Activated CD4-positive, alpha-beta T cell treated with anti-CD3 and anti-CD28 coated beads, Interleukin-2, amount 10 ng/mL, durations not matched to agents 24 days and 14 days (primary cell): ENCODE measurements around the gene STX5. TPM values are rescaled to one million over a fixed set of nuclear protein-coding genes. Genes with fewer than 3 reads are reported as not detected.
"Not testable (repeated sequence)": the region's sequence is repeated elsewhere in the genome, so short reads cannot be mapped to it uniquely, and the experiment has no call there.

ENCODE experiments used
- DNase-seq: peaks from one replicate; pipeline ENCODE4 v3.0.0; 2022
- H3K27ac Mint-ChIP-seq: one replicate; pipeline ENCODE4 v1.8.0; 2022; ENCODE audit warnings: mild to moderate bottlenecking, mixed read lengths
- H3K27me3 Mint-ChIP-seq: one replicate; pipeline ENCODE4 v1.8.0; 2022; ENCODE audit warnings: mixed read lengths
- H3K36me3 Mint-ChIP-seq: one replicate; pipeline ENCODE4 v1.8.0; 2022; ENCODE audit warnings: low read depth, mild to moderate bottlenecking, mixed read lengths
- H3K4me1 Mint-ChIP-seq: one replicate; pipeline ENCODE4 v1.8.0; 2021; ENCODE audit warnings: mixed read lengths
- H3K4me3 Mint-ChIP-seq: one replicate; pipeline ENCODE4 v1.8.0; 2022; ENCODE audit warnings: mild to moderate bottlenecking, moderate library complexity, mixed read lengths
- H3K9me3 Mint-ChIP-seq: one replicate; pipeline ENCODE4 v1.8.0; 2021; ENCODE audit warnings: mixed read lengths
- intact Hi-C: fragments of 100-400 bp; cut with micrococcal nuclease; formaldehyde crosslinking; loops from one replicate; pipeline ENCODE4 v1.15.1; 2023
- total RNA-seq: library from RNA; stranded (reverse); gene quantifications from 2 replicates; pipeline ENCODE4 v1.2.3, GENCODE V29; 2022

Gene STX5
- total RNA-seq, 1 donor from 2014 or later = 28.1 TPM

DNA sequence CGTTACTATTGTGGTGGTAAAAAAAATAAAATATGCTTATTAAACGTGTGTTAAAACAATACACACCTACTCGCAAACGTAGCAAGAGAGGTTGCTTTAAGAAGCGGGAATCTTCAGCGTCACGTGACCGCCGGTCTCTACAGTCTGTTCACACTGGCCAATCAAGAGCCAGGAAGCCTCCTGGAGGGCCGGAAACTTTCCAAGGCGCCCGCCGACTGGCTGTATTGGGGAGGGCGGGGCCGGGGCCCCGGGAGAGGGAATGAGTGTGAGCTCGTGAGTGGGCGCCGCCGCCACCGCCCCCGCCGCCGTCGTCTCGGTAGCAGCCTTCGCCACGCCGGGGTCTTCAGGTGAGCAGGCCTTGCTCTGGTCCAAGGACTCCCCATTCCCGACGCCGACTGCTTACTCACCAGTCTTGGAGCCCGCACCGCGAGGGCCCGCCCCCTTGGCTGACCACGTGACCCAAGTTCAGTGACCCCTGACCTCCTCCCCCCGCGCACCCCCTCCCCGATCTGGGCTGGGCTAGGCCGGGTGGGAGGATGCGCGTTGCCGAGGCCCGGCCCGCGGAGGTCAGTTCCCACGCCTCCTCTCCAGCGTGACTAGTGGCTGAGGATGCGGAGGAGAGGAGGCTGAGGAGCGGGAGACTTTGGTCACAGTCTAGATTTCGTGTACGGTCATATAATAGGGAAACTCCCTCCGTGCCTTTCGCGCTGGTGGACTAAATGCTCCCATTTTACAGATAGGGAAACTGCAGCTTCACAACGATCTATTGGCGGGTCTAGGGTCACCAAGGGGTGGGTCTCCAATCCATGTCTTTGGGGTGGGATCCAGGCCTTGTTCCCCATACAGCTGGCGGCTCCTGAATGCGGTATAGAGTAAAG, 60.5 kb downstream of the STX5 start, which contains the start of gene TAF6L:
TAF6L (plus strand) TSS at position 253 of the 878 bp plus-strand sequence. CDS start 4,388 bp downstream, outside the sequence.
- intact Hi-C loops = loop anchor here (1.0 to 10.0 kb wide), 10 partner anchors 10 to 177 kb away; partner anchors contain the start of genes BSCL2, GNG3, HNRNPUL2 and NXF1
- Mint-ChIP-seq H3K27me3 (no peaks in the 10 kb centered on the region), H3K4me1 (peaks cover 26% of the 10 kb centered on the region), H3K27ac (peak within 1 kb of the TSS; percentile 96), H3K36me3 (peaks cover 19% of the 10 kb centered on the region), H3K4me3 (peak within 1 kb of the TSS; percentile 93), H3K9me3 (no peaks in the 10 kb centered on the region)
- peak; percentile 98 for DNase-seq

DNA sequence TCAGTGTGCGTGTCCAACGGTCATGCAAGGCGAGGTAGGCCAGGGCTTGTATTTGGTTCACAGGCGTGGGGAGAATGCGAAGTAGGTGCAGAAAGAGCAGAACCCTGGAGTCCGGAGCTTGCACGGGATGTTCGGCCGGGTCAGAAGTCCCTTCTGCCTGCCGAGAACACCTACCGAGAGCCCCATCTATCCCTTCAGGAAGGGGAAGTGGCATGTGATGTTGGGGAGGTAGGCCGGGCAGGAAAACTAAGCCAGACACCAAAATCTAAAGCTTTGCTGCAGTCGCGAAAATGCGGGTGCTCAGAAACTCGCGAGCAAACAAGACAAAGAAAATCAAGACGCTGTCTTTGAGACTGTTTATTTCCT, 61.1 kb downstream of the STX5 start:
- Mint-ChIP-seq H3K27ac (peak overlapping the region; percentile 96), H3K36me3 (peaks cover 20% of the 10 kb centered on the region), H3K4me3 (peak overlapping the region; percentile 93), H3K27me3 (no peaks in the 10 kb centered on the region), H3K9me3 (no peaks in the 10 kb centered on the region), H3K4me1 (peaks cover 26% of the 10 kb centered on the region)
- peak; percentile 79 for DNase-seq
- intact Hi-C loops = loop anchor here (1.0 to 10.0 kb wide), 10 partner anchors 9 to 176 kb away; partner anchors contain the start of genes BSCL2, GNG3, HNRNPUL2 and NXF1

DNA sequence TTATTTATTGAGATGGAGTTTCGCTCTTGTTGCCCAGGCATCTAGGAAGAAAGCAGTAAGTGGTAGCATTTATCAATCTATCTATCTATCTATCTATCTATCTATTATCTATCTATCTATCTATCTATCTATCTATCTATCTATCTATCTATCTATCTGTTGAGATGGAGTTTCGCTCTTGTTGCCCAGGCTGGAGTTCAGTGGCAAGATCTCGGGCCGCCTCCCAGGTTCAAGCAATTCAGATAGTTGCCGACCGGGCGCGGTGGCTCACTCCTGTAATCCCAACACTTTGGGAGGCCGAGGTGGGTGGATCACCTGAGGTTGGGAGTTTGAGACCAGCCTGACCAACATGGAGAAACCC, 71.0 kb downstream of the STX5 start:
- DNase-seq, H3K9me3 Mint-ChIP-seq, H3K27me3 Mint-ChIP-seq: not testable (repeated sequence)
- peak overlapping the region; percentile 78 for H3K27ac Mint-ChIP-seq
- H3K4me3 Mint-ChIP-seq = peak overlapping the region; percentile 97
- intact Hi-C loops = loop anchor here (1.0 to 5.0 kb wide), 4 partner anchors 8 to 94 kb away; partner anchors contain the start of genes C11orf98, CSKMT, TAF6L and TMEM179B
- H3K4me1 Mint-ChIP-seq = peaks cover 13% of the 10 kb centered on the region
- H3K36me3 Mint-ChIP-seq = peaks cover 20% of the 10 kb centered on the region

DNA sequence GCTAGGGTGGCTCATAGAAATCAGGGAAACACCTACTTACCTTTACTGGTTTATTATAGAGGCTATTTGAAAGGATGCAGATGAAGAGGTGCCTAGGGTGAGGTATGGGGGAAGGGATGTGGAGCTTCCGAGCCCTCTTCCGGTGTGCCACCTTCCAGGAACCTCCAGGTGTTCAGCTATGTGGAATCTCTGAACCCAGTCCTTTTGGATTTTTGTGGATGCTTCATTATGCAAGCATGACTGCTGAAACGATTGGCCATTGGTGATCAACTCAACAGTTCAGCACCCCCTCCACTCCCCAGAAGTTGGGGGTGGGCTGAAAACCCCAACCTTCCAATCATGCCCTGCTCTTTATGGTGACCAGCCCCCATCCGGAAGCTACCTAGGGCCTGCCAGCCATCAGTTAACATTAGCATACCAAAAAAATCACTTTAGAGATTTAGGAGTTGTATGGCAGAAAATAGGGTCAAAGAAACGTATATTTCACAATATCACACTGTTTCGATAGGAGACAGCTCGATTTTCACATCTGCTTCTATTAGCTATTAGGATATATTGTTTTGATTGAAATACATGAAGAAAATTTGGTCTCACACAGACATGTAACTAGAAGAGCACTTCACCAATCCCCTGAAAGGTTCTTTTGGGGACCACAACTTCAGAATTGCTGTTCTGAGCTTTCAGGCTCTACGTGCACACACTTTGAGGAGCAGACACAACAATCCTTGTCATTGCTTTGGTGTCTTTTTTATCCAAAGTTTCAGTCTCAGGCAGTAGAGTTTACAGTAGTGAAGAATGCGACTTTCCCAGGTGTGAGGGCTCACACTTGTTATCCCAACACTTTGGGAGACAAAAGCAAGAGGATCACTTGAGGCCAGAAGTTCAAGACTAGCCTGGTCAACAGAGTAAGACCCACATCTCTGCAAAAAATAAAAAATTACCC, 73.7 kb downstream of the STX5 start:
- H3K27me3 Mint-ChIP-seq = no peaks in the 10 kb centered on the region
- H3K27ac Mint-ChIP-seq = no peak overlapping the region
- intact Hi-C loops = no loop called here
- H3K36me3 Mint-ChIP-seq = peaks cover 11% of the 10 kb centered on the region
- H3K4me3 Mint-ChIP-seq = no peak overlapping the region
- H3K9me3 Mint-ChIP-seq = no peaks in the 10 kb centered on the region
- no peak for DNase-seq
- peaks cover 23% of the 10 kb centered on the region for H3K4me1 Mint-ChIP-seq

Other genes with a start within 250 kb of the STX5 start
- 45.3 and 50.9 TPM in 2 replicates for gene TUT1, start 240.5 kb downstream of the STX5 start, total RNA-seq
- gene MTA2, start 230.2 kb downstream of the STX5 start, total RNA-seq = 219 and 220 TPM in 2 replicates
- 161 and 166 TPM in 2 replicates for gene EML3, start 219.3 kb downstream of the STX5 start, total RNA-seq
- gene ROM1, start 218.8 kb downstream of the STX5 start, total RNA-seq = 2.3 and 3.1 TPM in 2 replicates
- 80.3 and 91.4 TPM in 2 replicates for gene B3GAT3, start 210.1 kb downstream of the STX5 start, total RNA-seq
- 251 and 257 TPM in 2 replicates for gene GANAB, start 185.4 kb downstream of the STX5 start, total RNA-seq
- gene INTS5, start 178.7 kb downstream of the STX5 start, total RNA-seq = 36.5 and 36.6 TPM in 2 replicates
- gene C11orf98, start 166.8 kb downstream of the STX5 start, total RNA-seq = 143 and 147 TPM in 2 replicates
- gene CSKMT, start 166.7 kb downstream of the STX5 start, total RNA-seq = 59.5 and 60.9 TPM in 2 replicates
- gene UQCC3, start 160.4 kb downstream of the STX5 start, total RNA-seq = 8.6 and 9.4 TPM in 2 replicates
- 21.5 and 23.0 TPM in 2 replicates for gene LBHD1, start 159.8 kb downstream of the STX5 start, total RNA-seq
- 118 and 121 TPM in 2 replicates for gene UBXN1, start 153.0 kb downstream of the STX5 start, total RNA-seq
- gene LRRN4CL, start 142.5 kb downstream of the STX5 start, total RNA-seq = 0.16 and 0.17 TPM in 2 replicates
- 29.6 and 32.4 TPM in 2 replicates for gene BSCL2, start 124.6 kb downstream of the STX5 start, total RNA-seq
- gene GNG3, start 124.4 kb downstream of the STX5 start, total RNA-seq = 0.24 TPM in 1 of 2 replicates, not detected in the other
- 60.5 and 60.6 TPM in 2 replicates for gene HNRNPUL2, start 104.6 kb downstream of the STX5 start, total RNA-seq
- gene TTC9C, start 103.6 kb downstream of the STX5 start, total RNA-seq = 32.7 and 33.3 TPM in 2 replicates
- 7.5 and 11.1 TPM in 2 replicates for gene ZBTB3, start 77.9 kb downstream of the STX5 start, total RNA-seq
- 138 and 155 TPM in 2 replicates for gene POLR2G, start 70.5 kb downstream of the STX5 start, total RNA-seq
- 20.1 and 20.2 TPM in 2 replicates for gene TAF6L, start 60.7 kb downstream of the STX5 start, total RNA-seq
- 32.9 and 36.3 TPM in 2 replicates for gene TMEM179B, start 44.6 kb downstream of the STX5 start, total RNA-seq
- gene TMEM223, start 40.0 kb downstream of the STX5 start, total RNA-seq = 15.0 and 16.5 TPM in 2 replicates
- gene NXF1, start 26.6 kb downstream of the STX5 start, total RNA-seq = 133 and 147 TPM in 2 replicates
- gene TEX54, start 790 bp upstream of the STX5 start, total RNA-seq = 0.79 and 2.0 TPM in 2 replicates
- 145 and 153 TPM in 2 replicates for gene WDR74, start 7.5 kb upstream of the STX5 start, total RNA-seq
- 364 and 379 TPM in 2 replicates for gene SLC3A2, start 48.8 kb upstream of the STX5 start, total RNA-seq
- gene CHRM1, start 89.3 kb upstream of the STX5 start, total RNA-seq = not detected in 2 replicates
- gene SLC22A6, start 152.9 kb upstream of the STX5 start, total RNA-seq = not detected in 2 replicates
- gene SLC22A8, start 183.8 kb upstream of the STX5 start, total RNA-seq = not detected in 2 replicates